ENCODE measurements around the gene PI4KA.
"Not testable (repeated sequence)": the region's sequence is repeated elsewhere in the genome, so short reads cannot be mapped to it uniquely, and the experiment has no call there.

The PI4KA gene

GRCh38 chr22:20677684-20678242 is 180.8 kb downstream of the PI4KA start:
- H3K36me3 ChIP-seq = no peaks in the 10 kb centered on the region
- H3K9me3 ChIP-seq (ENCODE audit: severe bottlenecking) = no peaks in the 10 kb centered on the region
- H3K27ac ChIP-seq = no peak overlapping the region
- H3K27me3 ChIP-seq (ENCODE audit: insufficient read depth, low read depth, severe bottlenecking) = no peaks in the 10 kb centered on the region
- no peak for DNase-seq
- TF ChIP-seq CTCF (IDR thresholded peaks at IDR 0.05; ENCODE audit: low read depth, low read length) = no peak
- no peak overlapping the region for H3K4me3 ChIP-seq (ENCODE audit: low read depth, low read length)

- not testable (repeated sequence) for H3K9me3 ChIP-seq (ENCODE audit: severe bottlenecking); H3K36me3 ChIP-seq; H3K27me3 ChIP-seq (ENCODE audit: insufficient read depth, low read depth, severe bottlenecking); H3K4me3 ChIP-seq (ENCODE audit: low read depth, low read length); H3K27ac ChIP-seq; DNase-seq
Observed at GRCh38 chr22:20675613-20676012, 183.0 kb downstream of the PI4KA start.

GRCh38 chr22:20674998-20675397 is 183.6 kb downstream of the PI4KA start:
- Histone ChIP-seq H3K27ac (no peak overlapping the region), H3K27me3 (ENCODE audit: insufficient read depth, low read depth, severe bottlenecking) (no peaks in the 10 kb centered on the region), H3K9me3 (ENCODE audit: severe bottlenecking) (no peaks in the 10 kb centered on the region), H3K36me3 (no peaks in the 10 kb centered on the region), H3K4me3 (ENCODE audit: low read depth, low read length) (no peak overlapping the region)
- TF ChIP-seq CTCF (IDR thresholded peaks at IDR 0.05; ENCODE audit: low read depth, low read length) = no peak
- DNase-seq = no peak

- no peaks in the 10 kb centered on the region for H3K27me3 ChIP-seq (ENCODE audit: insufficient read depth, low read depth, severe bottlenecking)
- H3K9me3 ChIP-seq (ENCODE audit: severe bottlenecking) = no peaks in the 10 kb centered on the region
- DNase-seq = no peak
- no peak overlapping the region for H3K27ac ChIP-seq
- TF ChIP-seq CTCF (IDR thresholded peaks at IDR 0.05; ENCODE audit: low read depth, low read length) = no peak
- no peak overlapping the region for H3K4me3 ChIP-seq (ENCODE audit: low read depth, low read length)
- H3K36me3 ChIP-seq = no peaks in the 10 kb centered on the region
Observed at GRCh38 chr22:20673295-20674195, 185.1 kb downstream of the PI4KA start.

- H3K27me3 ChIP-seq (ENCODE audit: insufficient read depth, low read depth, severe bottlenecking) = no peaks in the 10 kb centered on the region
- no peaks in the 10 kb centered on the region for H3K9me3 ChIP-seq (ENCODE audit: severe bottlenecking)
- no peaks in the 10 kb centered on the region for H3K36me3 ChIP-seq
- no peak for TF ChIP-seq CTCF (IDR thresholded peaks at IDR 0.05; ENCODE audit: low read depth, low read length)
- no peak overlapping the region for H3K4me3 ChIP-seq (ENCODE audit: low read depth, low read length)
- no peak for DNase-seq
- no peak overlapping the region for H3K27ac ChIP-seq
Observed at GRCh38 chr22:20672732-20673131, 185.9 kb downstream of the PI4KA start.

GRCh38 chr22:20672082-20672424 is 186.6 kb downstream of the PI4KA start:
- no peak for TF ChIP-seq CTCF (IDR thresholded peaks at IDR 0.05; ENCODE audit: low read depth, low read length)
- no peaks in the 10 kb centered on the region for H3K27me3 ChIP-seq (ENCODE audit: insufficient read depth, low read depth, severe bottlenecking)
- no peak overlapping the region for H3K27ac ChIP-seq
- H3K4me3 ChIP-seq (ENCODE audit: low read depth, low read length) = no peak overlapping the region
- no peaks in the 10 kb centered on the region for H3K36me3 ChIP-seq
- DNase-seq = no peak
- H3K9me3 ChIP-seq (ENCODE audit: severe bottlenecking) = no peaks in the 10 kb centered on the region

Measured in WERI-Rb-1 (cell line).